Suprapubic skin (tissue), 4 donors: ENCODE measurements around the gene HRK.

ENCODE experiments used
- EP300 ChIP-seq: sonication (generic); formaldehyde crosslinking; IDR thresholded peaks from one replicate; pipeline ENCODE4 v1.6.1; 2017; ENCODE audit warnings: antibody characterized with exemption
- POLR2A ChIP-seq, 2 donors: fragments of 450-650 bp; IDR thresholded peaks; one replicate each; pipeline ENCODE4 v1.6.1; 2017; ENCODE audit warnings: antibody characterized with exemption in 2 of 2, mild to moderate bottlenecking in 2 of 2, moderate library complexity in 2 of 2
- POLR2AphosphoS5 ChIP-seq, 3 donors: sonication (generic); formaldehyde crosslinking; IDR thresholded peaks; one replicate each; pipeline ENCODE4 v1.6.1; 2017; ENCODE audit warnings: antibody characterized with exemption in 3 of 3
- TF ChIP-seq, protein P1 (sequence below), 2 donors: fragments of 200-600 bp in 1 of 2; fragments of 450-650 bp in 1 of 2; sonication (generic) in 1 of 2; IDR thresholded peaks; one replicate each; pipeline ENCODE4 v1.5.1; 2016 to 2019; ENCODE audit warnings: antibody characterized with exemption in 2 of 2, mild to moderate bottlenecking in 1 of 2, moderate library complexity in 1 of 2

- TF ChIP-seq, protein P1, sequence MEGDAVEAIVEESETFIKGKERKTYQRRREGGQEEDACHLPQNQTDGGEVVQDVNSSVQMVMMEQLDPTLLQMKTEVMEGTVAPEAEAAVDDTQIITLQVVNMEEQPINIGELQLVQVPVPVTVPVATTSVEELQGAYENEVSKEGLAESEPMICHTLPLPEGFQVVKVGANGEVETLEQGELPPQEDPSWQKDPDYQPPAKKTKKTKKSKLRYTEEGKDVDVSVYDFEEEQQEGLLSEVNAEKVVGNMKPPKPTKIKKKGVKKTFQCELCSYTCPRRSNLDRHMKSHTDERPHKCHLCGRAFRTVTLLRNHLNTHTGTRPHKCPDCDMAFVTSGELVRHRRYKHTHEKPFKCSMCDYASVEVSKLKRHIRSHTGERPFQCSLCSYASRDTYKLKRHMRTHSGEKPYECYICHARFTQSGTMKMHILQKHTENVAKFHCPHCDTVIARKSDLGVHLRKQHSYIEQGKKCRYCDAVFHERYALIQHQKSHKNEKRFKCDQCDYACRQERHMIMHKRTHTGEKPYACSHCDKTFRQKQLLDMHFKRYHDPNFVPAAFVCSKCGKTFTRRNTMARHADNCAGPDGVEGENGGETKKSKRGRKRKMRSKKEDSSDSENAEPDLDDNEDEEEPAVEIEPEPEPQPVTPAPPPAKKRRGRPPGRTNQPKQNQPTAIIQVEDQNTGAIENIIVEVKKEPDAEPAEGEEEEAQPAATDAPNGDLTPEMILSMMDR (IDR thresholded peaks at IDR 0.05): no peak
- TF ChIP-seq POLR2A (IDR thresholded peaks at IDR 0.05) (no peak), EP300 (no peak), POLR2AphosphoS5 (IDR thresholded peaks at IDR 0.05) (no peak)
Measured at GRCh38 chr12:116898669-116899068, 17.4 kb upstream of the HRK start.
